ENCODE measurements around the gene PCSK5.

The PCSK5 gene

DNA sequence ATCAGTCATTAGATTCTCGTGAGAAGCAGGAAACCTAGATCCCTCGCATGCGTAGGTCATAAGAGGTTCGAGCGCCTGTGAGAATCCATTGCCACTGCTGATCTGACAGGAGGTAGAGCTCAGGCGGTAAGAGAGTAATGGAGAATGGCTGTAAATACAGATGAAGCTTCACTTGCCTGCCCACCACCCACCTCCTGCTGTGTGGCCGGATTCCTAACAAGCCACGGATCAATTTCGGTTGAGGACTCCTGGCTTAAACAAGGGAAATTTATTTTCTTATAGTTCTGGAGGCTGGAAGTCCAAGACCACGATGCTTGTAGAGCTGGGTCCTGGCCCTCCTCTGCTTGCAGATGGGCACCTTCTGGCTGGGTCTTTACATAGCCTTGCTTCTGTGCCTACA is 200.4 kb downstream of the PCSK5 start:
- no peak for DNase-seq

DNA sequence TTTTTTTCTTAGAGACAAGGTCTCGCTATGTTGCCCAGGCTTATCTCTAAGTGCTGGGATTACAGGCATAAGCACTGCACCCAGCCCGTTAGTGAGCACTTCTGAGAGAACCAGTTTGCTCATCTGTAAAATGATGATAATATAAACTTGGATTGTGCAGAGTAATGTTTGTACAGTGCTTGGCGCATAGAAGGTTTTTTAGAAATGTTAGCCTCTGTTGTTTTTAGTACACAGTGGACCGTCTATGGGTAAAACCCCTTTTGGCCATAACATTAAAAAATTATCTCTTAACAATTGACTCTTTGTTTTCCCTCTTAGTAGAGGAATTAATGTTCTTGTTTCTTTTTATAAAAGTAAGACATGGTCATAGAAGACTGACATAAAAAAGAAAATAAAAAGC is 202.1 kb downstream of the PCSK5 start:
- DNase-seq, result peak; percentile 1

DNA sequence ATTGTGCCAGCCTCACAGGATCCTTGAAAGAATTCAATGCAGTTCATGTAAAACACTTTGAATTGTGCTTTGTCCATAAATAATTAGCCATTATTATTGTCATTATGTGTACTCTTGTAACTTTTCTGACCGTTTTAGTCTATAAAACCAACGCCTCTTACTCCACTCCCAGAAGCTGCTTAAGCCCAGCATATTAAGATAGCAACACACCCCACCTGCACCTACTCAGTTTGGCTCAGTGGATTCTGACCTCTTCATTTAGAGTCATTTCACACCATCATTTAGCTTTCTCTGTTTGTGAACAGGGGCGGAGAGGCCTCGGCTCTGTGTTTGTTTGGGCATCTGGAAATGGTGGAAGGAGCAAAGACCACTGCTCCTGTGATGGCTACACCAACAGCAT is 205.1 kb downstream of the PCSK5 start:
- DNase-seq, result no peak

DNA sequence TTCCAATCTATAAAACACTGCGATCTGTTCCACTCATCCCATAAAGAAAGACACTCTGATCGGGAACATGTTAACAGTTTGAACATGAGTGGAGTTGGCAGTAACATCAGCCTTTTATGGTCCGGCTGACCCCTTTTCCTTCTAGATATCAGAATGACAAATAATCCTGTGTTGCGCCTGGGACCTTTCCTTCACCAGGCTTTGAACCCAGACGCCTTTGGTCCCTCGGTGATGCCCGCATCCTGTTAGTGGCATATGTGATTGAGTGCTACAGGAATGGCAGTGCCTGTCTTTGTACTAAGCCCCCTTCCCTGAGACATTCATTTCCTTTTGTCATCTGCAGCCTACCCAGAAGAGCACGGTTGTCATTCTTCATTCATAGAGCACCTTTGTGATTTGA is 209.0 kb downstream of the PCSK5 start:
- DNase-seq, result no peak

DNA sequence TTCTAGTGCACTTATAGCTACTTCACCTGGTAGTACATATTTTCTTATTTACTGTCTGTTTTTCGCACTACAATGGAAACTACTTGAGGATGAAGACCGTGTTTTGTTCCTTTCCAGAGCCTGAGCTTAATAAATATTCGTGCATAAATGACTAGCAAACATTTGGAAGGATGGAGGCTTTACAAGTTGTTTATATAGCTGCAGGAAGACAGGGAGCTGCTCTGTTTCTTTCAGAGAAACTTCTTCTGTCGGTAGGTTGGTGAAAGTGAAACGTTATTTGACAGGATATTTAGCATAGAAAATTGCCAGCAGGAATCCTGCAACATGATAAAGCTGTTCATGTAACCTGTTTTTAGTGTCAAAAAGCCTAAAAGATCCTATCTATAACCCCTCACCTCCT is 210.6 kb downstream of the PCSK5 start:
- no peak for DNase-seq

DNA sequence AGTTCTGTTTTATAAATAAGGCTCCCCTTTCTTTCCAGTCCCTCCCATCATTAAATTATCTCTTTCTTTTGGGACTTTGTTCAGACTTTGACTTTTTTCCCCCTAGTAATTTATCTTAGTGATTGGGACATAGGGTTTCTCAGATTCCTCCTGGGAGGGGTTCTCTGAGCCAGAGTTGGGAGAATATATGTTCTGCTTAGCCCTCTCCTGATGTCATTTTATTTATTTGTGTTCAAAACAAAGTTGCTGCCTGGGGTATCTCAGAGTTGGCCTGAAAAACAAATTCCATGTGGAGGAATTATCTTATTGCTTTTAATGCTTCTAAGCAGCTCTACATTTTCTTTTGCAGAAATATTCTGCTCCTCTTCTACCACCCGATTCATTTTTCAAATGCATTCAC is 211.0 kb downstream of the PCSK5 start:
- DNase-seq, result no peak

DNA sequence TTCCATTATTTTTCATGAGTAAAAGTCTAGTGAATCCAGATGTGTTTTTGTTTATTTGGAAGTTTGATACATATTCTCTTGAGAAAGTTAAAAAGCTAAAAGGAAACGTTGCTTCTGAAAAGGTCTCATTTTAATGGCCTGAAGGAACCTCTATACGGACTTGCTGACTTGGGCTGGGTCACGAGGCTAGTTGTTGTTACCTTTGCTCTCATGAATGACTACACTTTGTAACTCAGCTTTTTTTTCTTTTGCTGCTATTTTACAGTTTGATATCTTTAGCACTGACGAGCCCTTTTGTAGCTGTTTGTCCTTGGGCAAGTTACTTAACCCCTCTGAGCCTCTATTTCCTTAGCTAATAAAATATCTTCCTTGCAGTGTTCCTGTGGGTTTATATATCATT is 211.5 kb downstream of the PCSK5 start:
- DNase-seq, result no peak

DNA sequence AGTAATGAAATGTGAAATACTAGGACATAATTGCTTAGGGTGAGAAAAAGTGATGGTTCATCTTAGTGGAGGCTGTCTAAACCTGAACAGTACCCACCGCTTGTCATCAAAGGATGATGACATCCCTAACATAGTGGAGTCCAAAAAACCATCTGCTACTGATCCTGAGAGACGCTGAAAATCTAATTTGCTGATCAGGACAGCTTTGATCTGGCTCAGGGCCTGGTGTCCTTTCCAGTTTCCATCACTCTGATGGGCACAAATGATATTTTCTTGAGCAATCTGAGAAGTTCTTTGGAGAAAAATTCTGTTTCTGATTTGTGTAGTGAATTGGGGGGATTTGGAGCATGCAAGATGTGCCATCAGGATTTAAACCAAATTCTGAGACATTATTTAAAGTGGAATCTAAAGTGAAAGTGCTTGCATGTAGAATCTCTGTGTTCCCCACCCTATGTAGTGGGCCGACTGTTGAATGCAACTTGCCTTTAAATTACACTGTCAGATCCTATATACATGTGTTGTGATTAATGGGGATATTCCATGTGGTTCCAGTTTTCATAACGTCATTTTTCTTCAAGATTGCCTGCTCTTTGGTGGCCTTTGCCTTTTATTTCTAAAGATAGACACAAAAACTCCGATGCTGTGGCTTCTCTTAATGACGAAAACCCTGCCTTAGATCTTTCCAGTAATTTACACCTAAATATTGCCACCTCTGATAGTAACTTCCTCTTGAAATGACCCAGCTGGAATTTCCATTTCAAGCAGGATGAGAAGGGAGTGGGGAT is 213.2 kb downstream of the PCSK5 start:
- no peak for DNase-seq

DNA sequence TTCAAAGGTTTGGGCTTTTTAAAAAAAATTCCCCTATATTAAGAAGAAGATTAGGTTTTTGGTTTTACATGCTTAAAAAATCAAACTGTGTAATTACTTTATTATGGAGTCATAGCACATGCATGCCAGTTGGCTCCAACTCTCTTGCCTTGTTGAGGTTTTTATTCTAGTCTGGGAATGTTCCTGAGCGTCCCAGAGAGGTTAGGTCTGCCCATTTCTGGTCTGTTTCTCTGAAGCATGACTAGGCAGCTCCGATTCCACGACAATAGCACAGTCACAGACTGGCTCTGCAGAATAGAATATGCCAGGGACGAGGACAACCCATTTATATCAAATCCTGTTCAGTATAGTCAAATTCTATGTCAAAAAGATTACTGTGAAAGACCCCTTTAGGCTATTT is 217.0 kb downstream of the PCSK5 start:
- DNase-seq, result no peak

DNA sequence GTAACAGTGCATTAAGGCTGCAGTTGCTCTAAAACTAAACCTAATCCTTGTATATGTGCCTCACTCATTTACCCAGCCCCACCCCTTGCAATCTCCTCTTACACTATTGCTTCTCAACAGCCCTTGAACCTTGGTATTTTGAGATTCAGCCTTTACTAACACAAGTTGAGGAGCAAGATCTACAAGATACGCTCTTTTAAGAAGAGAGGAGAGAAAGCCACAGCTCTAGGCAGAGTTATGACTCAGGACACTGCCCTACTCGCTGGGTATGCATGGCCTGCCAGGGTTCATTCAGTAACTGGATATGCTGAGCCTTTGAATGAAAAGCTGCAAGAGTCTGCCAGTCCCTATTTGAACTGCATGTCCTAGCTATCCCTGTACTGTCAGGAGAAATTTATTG is 219.5 kb downstream of the PCSK5 start:
- DNase-seq, result no peak

DNA sequence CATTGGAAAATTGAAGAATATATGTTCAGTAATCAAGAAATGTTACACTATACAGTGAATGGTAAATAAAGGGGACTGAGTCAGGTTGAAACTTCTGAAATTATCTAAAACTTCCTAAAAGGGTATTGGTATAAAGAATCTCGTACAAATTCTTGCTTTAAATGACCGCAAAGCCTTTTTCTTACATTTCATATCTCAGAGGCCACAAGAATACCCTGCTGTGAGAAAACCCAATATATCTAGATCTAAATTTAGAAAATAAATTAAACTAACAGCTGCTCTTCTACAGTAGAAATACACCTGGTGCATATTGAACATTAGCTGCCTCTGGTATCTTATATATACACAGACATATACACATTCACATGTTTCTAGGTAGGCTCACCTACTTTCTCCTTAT is 221.7 kb downstream of the PCSK5 start:
- DNase-seq, result no peak

DNA sequence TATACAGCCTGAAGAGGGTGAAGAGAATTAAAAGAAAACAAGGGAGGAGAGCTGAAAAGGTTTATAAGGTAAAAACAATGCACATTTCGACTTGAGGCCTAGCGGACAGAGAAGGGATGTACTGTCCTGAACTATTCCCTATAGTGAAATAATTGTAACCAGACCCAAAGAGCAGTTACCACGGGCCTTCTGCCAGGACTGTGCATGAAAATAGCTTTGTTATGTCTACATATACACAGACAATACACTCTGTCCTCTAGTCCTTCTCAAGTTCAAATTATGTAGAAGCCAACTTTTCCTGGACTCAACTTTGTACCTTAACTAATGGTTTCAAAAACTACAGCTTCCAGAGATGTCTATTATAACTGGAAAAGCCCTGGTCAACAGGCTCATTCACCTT is 223.7 kb downstream of the PCSK5 start:
- no peak for DNase-seq

DNA sequence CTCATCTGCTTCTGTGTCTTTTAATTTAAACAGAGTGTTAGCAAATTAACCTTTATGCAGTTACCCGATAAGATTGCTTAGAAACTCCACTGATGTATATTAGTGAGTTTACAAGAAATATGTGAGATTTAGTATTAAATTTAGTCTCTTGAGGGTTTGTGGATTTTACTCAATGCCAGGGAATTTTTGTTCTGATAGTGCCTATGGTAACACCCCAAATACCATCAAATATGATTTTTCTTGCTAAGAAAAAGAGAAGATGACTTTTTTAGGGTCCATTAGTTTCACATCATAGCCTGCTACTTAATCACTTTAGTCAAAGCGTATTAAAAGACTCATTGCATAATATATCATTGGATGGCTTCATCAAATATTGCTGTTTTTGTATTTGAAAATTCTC is 224.9 kb downstream of the PCSK5 start:
- DNase-seq, result no peak

DNA sequence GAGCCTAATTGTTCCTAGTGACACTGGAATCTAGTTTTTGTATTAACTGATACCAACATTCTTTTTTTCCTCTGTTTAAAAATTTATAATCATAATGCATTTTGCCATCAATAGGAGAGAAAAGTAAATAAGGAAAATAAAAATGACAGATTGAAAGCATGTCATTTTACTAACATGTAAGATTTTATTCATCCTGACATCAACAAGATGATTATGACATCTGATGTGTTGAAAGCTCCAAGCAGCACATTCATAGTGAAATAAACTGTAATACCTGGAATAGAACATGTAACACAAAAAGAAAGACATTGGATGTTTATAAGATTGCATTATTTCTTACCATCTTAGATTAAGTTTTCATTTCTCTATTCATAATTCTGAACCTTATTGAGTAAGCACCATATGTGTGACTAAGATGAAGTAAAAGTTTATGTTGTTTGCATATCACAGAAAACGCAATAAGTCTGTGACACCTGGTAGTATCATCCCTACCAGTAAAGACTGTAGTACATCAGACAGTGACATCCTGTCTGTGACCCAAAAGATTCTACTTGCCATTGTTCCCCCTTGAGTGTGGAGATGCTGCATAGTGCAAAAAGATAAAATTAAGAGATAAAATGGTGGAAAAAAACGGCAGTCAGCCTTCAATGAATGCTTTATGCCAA is 225.6 kb downstream of the PCSK5 start:
- no peak for DNase-seq

DNA sequence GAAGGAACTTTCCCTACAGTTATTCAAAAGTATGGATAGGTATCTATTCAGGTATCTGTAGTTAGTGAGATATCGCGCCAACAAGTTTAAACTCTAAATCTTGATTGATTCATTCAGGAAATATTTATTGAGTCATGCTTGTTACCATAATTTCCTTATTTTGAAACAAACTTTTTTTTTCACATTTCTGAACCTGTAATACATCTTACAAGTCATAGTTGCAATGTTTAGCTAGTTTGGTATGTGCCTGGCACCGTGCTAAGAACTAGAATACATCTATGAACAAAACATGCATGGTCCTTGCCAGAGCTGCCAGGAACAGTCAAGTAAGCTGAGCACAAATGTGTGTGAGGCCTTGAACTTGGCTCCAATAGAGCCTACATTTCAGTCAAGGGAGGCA is 226.4 kb downstream of the PCSK5 start:
- no peak for DNase-seq

DNA sequence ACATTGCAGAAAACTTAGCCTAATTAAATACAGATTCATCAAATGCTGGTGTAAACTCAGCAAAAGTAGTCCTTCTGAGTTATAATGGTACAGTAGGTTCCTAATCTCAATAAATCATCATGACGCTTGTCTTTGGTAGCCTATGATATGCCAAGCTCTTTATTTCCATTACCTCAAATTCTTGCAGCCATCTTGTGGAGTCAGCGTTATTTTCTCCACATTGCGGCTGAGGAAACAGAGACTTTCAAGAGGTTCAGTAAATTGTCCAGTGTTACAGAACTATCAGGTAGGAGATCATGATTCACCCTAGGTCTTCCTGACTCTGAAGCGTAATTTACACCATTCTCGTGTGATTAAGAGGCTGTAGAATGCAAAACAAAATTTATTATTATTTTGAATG is 237.2 kb downstream of the PCSK5 start:
- DNase-seq, result no peak

DNA sequence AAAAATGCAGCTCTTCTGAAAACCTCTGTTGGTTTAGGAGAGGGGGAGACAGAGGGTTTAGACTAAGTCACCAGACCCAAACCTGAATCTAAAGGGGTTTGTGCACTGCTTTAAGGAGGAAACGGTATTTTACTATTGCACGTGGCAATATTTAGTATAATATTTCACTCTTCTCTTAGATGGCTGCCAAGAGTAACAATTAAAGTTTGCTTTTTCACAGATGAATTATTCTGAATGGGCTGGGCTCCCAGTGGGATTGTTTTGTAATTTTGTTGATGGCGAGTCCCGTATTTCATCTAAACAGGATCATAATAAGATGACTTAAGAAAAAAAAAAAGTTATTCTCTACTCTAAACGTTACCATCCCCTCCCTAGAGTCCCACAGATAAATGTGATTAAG is 245.4 kb downstream of the PCSK5 start:
- DNase-seq, result no peak

DNA sequence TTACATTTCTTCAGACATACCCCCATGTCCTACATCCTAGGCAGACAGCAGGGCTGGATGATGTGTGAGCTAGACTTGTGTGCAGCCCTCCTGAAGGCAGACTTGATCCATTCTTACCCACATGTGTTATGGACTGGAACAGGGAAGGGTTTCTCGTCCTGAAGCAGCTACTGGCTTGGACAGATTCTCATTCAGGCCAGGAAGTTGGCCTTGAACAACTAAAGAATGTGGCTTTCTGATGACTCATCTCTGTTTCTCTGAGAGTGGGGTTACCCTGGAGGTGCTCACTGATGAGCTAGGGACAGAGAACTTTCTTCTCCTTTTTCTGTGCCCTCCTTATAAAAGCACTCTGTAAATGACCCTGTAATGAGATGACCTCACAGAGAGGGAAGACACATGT is 246.5 kb downstream of the PCSK5 start:
- DNase-seq, result no peak

DNA sequence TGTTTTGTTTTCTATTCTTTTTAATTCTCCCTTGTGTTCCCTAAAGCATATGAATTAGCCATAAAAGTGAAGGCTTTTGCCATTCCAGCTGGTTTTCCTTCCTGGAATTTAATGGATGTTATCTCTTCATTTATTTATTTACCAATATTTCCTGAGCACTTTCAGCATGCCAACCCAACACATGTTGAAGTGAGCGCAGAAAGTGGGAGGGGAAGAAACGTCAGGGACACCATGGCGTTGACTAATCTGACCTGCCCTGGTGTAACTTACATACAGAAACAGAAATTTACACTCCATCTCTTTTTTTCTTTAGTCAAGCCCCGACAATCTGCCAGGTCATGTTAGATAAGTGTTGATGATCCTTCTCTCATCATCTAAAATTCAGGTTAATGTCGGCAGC is 247.5 kb downstream of the PCSK5 start:
- no peak for DNase-seq

DNA sequence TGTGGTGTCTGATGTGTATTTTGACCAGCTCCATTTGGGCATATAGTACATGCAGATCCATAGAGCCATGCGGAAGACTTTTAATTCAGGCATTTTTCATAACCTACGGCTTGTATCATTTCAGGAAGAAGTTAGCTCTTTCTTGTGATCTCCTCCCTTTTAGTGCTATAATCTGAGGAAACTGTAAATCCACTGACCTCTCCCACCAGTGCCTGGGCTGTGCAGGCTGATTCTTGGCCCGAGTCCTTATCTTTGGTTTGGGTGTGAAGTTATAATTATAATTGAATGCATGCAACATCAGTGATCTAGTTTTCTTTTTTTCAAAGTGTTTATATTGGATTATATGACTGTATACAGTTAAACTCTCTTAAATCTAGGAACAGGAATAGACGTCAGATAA is 247.9 kb downstream of the PCSK5 start:
- no peak for DNase-seq

DNA sequence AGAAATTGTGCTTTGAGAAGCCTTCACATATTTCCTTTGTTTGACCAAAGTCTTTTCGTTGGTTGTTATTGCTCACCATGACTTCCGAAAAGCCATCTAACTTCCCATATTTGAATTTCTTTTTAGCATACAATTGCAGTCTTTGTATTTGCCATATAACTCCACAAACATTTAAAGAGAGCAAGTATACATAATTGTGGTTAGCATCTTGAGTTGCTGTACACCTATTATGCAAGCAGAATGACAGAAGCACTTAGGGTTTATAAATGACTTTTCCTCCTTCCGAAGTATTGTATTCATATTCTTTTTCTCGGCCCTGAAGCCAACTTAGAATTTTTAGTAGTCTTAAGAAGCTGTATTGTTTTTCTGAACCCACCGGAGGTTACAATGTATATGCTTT is 253.4 kb downstream of the PCSK5 start:
- DNase-seq, result no peak

DNA sequence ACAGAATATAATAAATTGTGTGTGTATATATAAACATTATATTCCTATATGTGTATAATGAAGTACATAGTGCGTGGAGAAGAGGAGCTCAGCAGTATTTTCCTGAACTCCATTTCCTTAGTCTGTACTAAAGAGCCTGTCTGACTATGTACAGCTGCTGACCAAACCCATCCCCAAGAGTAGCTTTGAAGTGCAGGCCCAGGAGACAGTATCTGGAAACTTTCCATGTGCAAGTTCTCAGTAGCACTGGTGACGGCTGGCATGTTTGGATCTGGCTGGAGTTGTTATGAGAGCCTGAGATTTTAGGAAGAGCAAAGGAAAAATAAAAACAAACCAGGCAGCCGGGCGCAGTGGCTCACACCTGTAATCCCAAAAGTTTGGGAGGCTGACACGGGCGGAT is 259.5 kb downstream of the PCSK5 start:
- DNase-seq, result no peak

DNA sequence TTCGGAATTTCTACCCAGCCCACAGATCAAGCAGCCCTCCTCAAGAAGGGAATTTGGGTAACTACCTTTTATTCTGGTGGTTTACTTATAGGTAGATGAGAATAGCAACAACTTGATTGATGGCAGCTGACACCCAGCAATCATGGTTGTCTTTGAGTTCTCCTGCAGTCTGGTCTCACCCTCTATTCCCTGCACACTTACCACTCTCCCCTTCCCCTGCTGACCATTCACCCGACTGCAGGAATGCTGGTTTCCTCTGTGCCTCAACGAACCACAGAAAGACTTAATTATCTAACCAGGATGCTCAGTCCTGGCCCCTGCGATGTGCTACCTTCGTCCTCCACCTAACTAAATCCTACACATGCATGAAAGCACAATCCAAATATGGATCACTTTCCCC is 260.8 kb downstream of the PCSK5 start:
- DNase-seq, result no peak

DNA sequence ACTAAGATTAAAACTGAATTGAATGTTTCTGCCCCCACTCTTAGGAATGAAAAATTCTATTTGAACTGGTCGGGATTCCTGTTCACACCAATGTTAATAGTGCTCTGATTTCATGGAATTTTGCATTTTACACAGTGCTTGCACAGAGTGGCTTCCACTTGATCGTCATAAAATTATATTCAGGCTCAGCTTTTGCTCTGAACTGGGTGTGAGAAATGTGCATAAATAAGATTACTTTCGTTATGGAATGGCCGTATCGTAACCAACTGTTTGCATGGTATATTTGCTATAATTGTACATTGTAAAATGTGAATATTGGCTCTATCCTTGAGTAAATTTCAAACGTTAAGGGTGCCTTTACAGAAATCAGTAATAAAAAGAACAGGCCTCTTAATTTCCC is 262.9 kb downstream of the PCSK5 start:
- DNase-seq, result no peak
